ENCODE data around the gene DCAF6.

- no peak for TF ChIP-seq CTCF (IDR thresholded peaks at IDR 0.05)
- no peak for TF ChIP-seq POLR2A (IDR thresholded peaks at IDR 0.05)
Observed at GRCh38 chr1:168121401-168122011, 185.0 kb downstream of the DCAF6 start.
